Muscle of leg (tissue), 11 donors: ENCODE measurements around the gene SEC14L5. TPM values are rescaled to one million over a fixed set of nuclear protein-coding genes. Genes with fewer than 3 reads are reported as not detected.

ENCODE experiments used
- DNase-seq: peaks from one replicate; pipeline ENCODE4 v3.0.0; 2013
- H3K27ac ChIP-seq: one replicate; pipeline ENCODE4 v1.5.1; 2013; ENCODE audit warnings: mild to moderate bottlenecking, low read length, control low read depth
- H3K27me3 ChIP-seq: one replicate; pipeline ENCODE4 v1.6.1; 2013; ENCODE audit warnings: low read length; ENCODE audit not compliant: control insufficient read depth, insufficient read depth
- H3K36me3 ChIP-seq: one replicate; pipeline ENCODE4 v1.6.1; 2013; ENCODE audit warnings: low read length; ENCODE audit not compliant: control insufficient read depth, insufficient read depth
- H3K4me1 ChIP-seq: one replicate; pipeline ENCODE4 v1.6.1; 2013; ENCODE audit warnings: low read length; ENCODE audit not compliant: control insufficient read depth, insufficient read depth
- H3K4me3 ChIP-seq: one replicate; pipeline ENCODE4 v1.5.1; 2013; ENCODE audit warnings: low read length, control low read depth
- H3K9me3 ChIP-seq: replicated peaks from 2 replicates; pipeline ENCODE4 v1.6.1; 2013; ENCODE audit warnings: low read depth, low read length; ENCODE audit not compliant: control insufficient read depth
- WGBS: methylation state at CpG from one replicate; pipeline ENCODE4 v1.1.5; 2013; ENCODE audit warnings: missing lambda C conversion rate; ENCODE audit not compliant: insufficient coverage; 5-methylcytosine and 5-hydroxymethylcytosine counted together
- polyA plus RNA-seq, 8 donors: library from polyadenylated mRNA; unstranded; fragments of 120-200 nt; gene quantifications; one replicate each; pipeline versions ENCODE4 v1.2.1 to v1.2.3, GENCODE V29; 2013; ENCODE audit warnings: inconsistent platforms in 1 of 8, low replicate concordance in 1 of 8; ENCODE audit not compliant: insufficient read length in 8 of 8, insufficient read depth in 1 of 8
- total RNA-seq: library from RNA; stranded (reverse); fragments of 120-200 nt; gene quantifications from one replicate; pipeline ENCODE4 v1.2.4, GENCODE V29; 2013

SEC14L5 gene
- total and polyA plus RNA-seq, 9 donors: 0.40 to 1.00 (median 0.84) TPM

DNA sequence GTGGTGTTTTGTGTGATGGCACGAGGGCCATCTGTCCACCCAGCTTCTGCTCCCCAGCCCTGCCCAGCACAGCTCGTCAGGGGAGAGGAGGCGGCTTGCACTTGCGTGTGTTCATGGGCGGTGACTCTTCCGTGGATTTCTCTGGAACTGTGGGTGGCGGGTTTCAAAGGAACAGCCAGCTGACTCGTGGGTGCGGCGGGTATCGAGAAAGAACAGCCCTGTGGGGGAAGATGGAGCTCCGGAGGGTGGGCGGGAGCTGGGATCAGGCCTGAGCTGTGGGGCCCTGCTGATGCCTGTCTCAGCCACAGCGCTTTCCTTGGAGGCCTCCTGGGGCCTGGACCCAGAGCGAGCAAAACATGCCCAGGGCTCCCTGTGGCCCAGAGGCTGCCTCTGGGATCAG, 62.4 kb downstream of the SEC14L5 start:
- no peaks in the 10 kb centered on the region for H3K36me3 ChIP-seq
- H3K4me3 ChIP-seq: no peak overlapping the region
- H3K27me3 ChIP-seq: no peaks in the 10 kb centered on the region
- no peaks in the 10 kb centered on the region for H3K4me1 ChIP-seq
- H3K27ac ChIP-seq: no peak overlapping the region
- H3K9me3 ChIP-seq: no peaks in the 10 kb centered on the region
- WGBS: 66% methylated on average over 14 of the region's 15 CpGs
- no peak for DNase-seq

DNA sequence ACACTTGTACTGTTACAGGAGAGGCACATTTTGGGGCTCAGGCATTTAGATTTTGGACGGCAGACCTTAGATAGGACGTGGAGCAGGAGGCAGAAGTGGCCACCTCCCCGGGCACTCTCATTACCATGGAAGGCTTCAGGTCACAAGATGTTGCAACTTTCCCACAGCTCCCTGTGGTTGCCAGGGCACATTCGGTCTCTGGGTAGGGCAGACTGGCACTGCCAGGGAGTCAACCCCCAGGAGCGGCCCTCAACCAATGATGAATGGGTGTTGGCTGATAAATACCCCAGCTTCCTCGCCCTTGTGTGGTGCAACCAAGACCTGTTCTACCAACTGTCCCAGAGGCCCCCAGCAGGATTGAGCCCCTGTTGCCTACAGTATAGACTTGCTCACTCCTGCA, 64.4 kb downstream of the SEC14L5 start:
- H3K4me3 ChIP-seq: no peak overlapping the region
- no peak for DNase-seq
- H3K27me3 ChIP-seq: no peaks in the 10 kb centered on the region
- H3K27ac ChIP-seq: no peak overlapping the region
- H3K9me3 ChIP-seq: no peaks in the 10 kb centered on the region
- H3K4me1 ChIP-seq: no peaks in the 10 kb centered on the region
- WGBS: 87% methylated on average over 4 of the region's 6 CpGs
- H3K36me3 ChIP-seq: no peaks in the 10 kb centered on the region

DNA sequence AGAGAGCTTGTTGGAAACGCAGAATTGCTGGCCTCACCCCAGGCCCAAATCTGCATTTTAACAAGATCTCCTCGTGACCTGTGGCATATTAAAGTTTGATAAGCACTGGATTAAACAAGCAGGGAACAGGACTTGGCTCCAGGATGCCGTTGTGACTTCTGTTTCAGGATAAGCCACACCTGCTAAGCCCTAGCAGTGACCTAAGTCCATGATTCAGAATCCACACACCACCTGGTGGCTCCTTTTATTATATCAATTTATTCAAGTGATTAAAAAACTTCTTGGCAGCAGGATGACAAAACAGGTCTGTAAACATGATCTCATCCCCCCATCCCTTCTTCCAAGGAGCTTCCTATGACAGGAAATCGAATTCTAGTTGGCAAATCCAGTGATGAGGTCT, 66.5 kb downstream of the SEC14L5 start:
- no peaks in the 10 kb centered on the region for H3K4me1 ChIP-seq
- no CpG with 5 or more reads among the region's 4 CpGs for WGBS
- H3K27ac ChIP-seq: no peak overlapping the region

DNA sequence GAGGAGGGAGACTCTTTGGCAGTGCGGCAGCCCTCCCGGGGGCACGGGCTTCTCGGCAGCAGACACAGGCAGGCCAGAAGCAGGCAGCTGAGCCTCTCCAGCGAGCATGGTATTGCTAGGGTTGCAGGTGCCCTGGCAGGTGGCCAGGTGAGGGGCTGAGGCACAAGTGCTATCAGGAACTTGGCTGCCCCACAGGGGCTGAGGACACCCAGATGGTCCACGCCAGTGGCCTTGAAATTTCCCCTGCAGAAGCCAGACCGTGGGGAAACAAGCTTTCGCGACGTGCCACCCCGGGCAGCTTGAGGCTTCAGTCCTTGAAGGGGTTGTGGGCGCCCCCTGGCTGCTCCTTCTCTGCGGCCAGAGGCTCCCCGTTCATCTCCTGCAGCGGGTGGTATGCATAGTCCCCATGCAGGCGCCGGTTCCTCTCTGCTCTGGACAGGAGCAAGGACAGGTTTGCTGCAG, 67.1 kb downstream of the SEC14L5 start:
- Histone ChIP-seq H3K9me3 (no peaks in the 10 kb centered on the region), H3K4me1 (no peaks in the 10 kb centered on the region), H3K27me3 (no peaks in the 10 kb centered on the region), H3K27ac (no peak overlapping the region), H3K36me3 (peaks cover 7% of the 10 kb centered on the region), H3K4me3 (no peak overlapping the region)
- DNase-seq: peak; percentile 27
- 29% methylated on average over 15 of the region's 17 CpGs for WGBS

More for the DNA sequence above, 66.5 kb downstream of the SEC14L5 start:
- Histone ChIP-seq H3K4me3 (no peak overlapping the region), H3K9me3 (no peaks in the 10 kb centered on the region), H3K36me3 (peaks cover 7% of the 10 kb centered on the region), H3K27me3 (no peaks in the 10 kb centered on the region)
- DNase-seq: peak; percentile 22

DNA sequence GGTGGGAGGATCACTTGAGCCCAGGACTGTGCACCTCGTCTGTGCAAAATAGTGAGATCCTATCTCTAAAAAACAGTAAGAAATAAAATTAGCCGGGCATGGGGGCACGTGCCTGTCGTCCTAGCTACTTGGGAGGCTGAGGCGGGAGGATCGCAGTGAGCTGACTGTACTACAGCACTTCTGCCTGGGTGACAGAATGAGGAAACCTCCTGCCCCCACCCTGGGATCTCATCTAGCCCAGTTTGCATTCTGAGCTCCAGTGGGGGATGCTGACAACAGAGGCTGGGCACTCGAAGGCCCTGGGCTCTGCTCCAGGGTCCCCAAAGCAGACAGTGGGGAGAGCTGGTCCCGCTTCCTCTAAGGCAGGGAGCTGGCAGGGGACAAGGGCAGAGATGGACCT, 68.5 kb downstream of the SEC14L5 start:
- peaks cover 7% of the 10 kb centered on the region for H3K36me3 ChIP-seq
- H3K27me3 ChIP-seq: no peaks in the 10 kb centered on the region
- no peaks in the 10 kb centered on the region for H3K9me3 ChIP-seq
- H3K4me3 ChIP-seq: no peak overlapping the region
- H3K27ac ChIP-seq: no peak overlapping the region
- H3K4me1 ChIP-seq: no peaks in the 10 kb centered on the region
- DNase-seq: no peak
- 100% methylated on average over 4 of the region's 8 CpGs for WGBS

DNA sequence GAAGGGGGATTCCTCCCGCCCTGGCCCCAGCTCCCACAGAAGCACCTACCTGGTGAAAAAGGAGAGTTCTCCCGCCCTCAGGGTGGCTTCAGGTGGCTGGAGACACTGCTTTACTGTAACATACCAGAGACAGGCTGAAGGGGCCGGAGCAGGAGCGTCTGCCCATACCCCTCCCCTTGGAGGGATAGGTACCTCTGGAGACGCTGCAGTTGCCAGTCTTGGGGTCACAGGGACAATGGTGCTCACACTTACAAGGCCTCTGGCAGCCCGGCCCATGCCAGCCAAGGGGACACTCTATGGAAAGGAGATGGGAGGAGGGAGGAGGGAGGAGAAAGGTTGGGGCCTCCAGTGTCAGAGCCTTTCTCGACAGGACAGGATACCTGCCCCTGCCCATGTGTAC, 69.0 kb downstream of the SEC14L5 start:
- Histone ChIP-seq H3K27ac (no peak overlapping the region), H3K9me3 (no peaks in the 10 kb centered on the region), H3K36me3 (peaks cover 7% of the 10 kb centered on the region), H3K4me1 (no peaks in the 10 kb centered on the region), H3K4me3 (no peak overlapping the region), H3K27me3 (no peaks in the 10 kb centered on the region)
- WGBS: 90% methylated on average over 3 of the region's 7 CpGs
- no peak for DNase-seq

DNA sequence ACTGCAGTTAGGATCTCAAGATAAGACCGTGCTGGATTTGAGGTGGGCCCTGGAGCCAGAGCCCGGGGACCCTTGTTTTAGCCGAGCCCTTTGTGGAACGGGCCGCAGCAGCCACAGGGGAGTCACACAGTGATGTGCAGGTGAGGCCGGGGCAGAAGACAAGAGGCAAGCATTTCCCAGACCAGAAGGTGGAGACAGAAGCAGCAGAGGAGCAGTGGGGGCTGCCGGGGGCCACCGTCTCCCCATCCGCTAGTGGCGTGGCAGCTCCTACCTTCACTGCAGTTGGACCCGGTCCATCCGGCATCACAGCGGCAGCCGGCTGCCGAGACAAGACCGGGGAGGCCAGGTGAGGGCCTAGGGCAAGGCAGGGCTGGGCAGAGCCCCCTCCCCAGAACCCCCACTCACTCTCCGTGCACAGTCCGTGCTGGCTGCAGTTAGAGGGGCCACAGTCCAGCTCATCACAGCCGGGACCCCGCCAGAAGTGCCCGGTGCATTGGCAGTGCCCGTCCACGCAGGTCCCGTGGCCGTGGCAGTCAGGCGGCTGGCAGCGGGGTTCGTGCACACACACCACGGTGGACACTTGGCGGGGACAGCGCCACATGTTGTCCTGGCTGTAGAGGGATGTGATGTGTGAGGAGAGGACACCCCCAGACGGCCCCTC, 69.6 kb downstream of the SEC14L5 start:
- peaks cover 7% of the 10 kb centered on the region for H3K36me3 ChIP-seq
- no peaks in the 10 kb centered on the region for H3K27me3 ChIP-seq
- 95% methylated on average over 20 of the region's 32 CpGs for WGBS

GRCh38 chr16:5028950-5029475, 70.9 kb downstream of the SEC14L5 start:
- H3K27ac ChIP-seq: no peak overlapping the region
- DNase-seq: no peak
- H3K9me3 ChIP-seq: no peaks in the 10 kb centered on the region
- H3K4me3 ChIP-seq: no peak overlapping the region
- H3K36me3 ChIP-seq: peaks cover 7% of the 10 kb centered on the region
- peaks cover 6% of the 10 kb centered on the region for H3K4me1 ChIP-seq
- WGBS: 85% methylated on average over 18 of the region's 18 CpGs
- H3K27me3 ChIP-seq: no peaks in the 10 kb centered on the region

More for the DNA sequence above, 69.6 kb downstream of the SEC14L5 start:
- no peak for DNase-seq
- Histone ChIP-seq H3K4me3 (no peak overlapping the region), H3K9me3 (no peaks in the 10 kb centered on the region), H3K27ac (no peak overlapping the region), H3K4me1 (peaks cover 1% of the 10 kb centered on the region)

DNA sequence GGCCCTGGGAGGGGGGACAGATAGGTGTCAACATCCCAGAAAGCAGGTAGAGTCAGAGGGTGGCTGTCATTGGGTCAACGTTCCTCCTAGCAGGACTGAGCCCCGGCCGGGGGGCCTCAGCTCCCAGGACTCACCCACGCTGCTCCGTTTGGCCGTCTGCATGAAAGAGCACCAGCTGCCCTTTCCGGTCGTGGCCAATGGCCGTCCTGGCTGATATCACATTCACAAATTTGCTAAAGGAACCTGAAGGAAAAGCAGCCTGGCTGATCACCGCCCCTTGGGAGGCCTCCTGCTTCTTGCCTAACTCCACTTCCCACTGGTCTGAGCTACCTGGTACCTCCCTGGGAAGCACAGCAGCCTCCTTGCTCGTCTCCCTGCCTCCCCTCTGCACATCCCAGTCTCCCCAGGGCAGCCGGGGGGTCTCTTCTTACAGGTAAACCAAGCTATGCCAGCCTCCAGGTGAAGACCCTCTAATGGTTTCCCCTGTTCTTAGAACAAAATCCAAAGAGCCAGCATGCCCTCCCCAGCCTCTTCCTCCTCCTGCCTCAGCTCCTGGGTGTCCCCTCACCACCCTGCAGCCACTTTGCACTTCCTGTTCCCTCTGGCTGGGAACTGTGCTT, 72.2 kb downstream of the SEC14L5 start:
- peaks cover 7% of the 10 kb centered on the region for H3K36me3 ChIP-seq
- peaks cover 6% of the 10 kb centered on the region for H3K4me1 ChIP-seq
- H3K27ac ChIP-seq: no peak overlapping the region
- no peak overlapping the region for H3K4me3 ChIP-seq
- no peaks in the 10 kb centered on the region for H3K27me3 ChIP-seq
- DNase-seq: no peak
- no peaks in the 10 kb centered on the region for H3K9me3 ChIP-seq
- 83% methylated on average over 11 of the region's 12 CpGs for WGBS

- Histone ChIP-seq H3K9me3 (no peaks in the 10 kb centered on the region), H3K4me3 (no peak overlapping the region), H3K4me1 (peaks cover 6% of the 10 kb centered on the region), H3K36me3 (peaks cover 7% of the 10 kb centered on the region), H3K27me3 (no peaks in the 10 kb centered on the region), H3K27ac (no peak overlapping the region)
- 86% methylated on average over 7 of the region's 7 CpGs for WGBS
- no peak for DNase-seq
Measured at GRCh38 chr16:5031601-5032000, 73.5 kb downstream of the SEC14L5 start.
